Measurements from ENCODE around the gene KSR2.

The KSR2 gene

DNA sequence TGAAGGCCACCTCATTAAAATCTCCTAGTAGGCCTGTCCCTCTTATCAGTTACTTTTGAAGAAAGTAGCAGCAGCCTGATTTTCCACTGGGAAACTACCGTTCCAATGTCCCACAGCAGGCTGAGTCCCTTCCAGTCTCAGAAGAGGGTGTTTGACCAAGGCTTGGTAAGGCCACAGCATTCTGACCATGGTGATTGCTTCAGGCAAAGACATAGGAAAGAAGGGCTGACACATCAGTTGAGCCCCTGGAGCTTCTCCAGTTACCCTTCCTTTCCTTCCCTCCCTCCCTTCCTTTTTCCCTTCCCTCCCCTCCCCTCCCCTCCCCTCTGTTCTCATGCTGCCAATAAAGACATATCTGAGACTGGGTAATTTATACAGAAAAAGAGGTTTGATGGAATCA, 373.0 kb downstream of the KSR2 start:
- no peak for DNase-seq (ENCODE audit: low read depth)

DNA sequence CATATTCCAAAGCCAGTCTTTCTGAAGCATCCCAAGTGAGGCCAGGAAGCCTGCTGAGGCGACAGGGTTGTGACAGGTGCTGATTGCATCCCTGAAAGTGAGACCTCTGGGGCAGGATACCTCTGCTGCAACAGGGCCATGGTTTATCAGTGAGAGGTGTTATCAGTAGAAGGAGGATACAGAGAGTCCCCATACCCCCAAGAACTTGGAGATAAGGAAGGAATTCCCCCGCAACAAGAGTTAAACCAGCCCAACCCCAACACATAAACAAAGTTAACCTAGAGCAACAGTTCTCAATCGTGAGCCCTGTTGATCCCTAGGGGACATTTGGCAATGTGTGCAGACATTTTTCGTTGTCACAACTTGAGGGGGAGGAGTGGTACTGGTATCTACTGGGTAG, 374.3 kb downstream of the KSR2 start:
- TF ChIP-seq, protein P1, sequence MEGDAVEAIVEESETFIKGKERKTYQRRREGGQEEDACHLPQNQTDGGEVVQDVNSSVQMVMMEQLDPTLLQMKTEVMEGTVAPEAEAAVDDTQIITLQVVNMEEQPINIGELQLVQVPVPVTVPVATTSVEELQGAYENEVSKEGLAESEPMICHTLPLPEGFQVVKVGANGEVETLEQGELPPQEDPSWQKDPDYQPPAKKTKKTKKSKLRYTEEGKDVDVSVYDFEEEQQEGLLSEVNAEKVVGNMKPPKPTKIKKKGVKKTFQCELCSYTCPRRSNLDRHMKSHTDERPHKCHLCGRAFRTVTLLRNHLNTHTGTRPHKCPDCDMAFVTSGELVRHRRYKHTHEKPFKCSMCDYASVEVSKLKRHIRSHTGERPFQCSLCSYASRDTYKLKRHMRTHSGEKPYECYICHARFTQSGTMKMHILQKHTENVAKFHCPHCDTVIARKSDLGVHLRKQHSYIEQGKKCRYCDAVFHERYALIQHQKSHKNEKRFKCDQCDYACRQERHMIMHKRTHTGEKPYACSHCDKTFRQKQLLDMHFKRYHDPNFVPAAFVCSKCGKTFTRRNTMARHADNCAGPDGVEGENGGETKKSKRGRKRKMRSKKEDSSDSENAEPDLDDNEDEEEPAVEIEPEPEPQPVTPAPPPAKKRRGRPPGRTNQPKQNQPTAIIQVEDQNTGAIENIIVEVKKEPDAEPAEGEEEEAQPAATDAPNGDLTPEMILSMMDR (conservative IDR thresholded peaks at IDR 0.05; ENCODE audit: control insufficient read depth, insufficient read depth, low read depth, low read length), result no peak
- no peak overlapping the region for H3K4me3 ChIP-seq (ENCODE audit: control insufficient read depth, low read depth, low read length)
- no peak for DNase-seq (ENCODE audit: low read depth)

More for the DNA sequence above, 373.0 kb downstream of the KSR2 start:
- no peak overlapping the region for H3K4me3 ChIP-seq (ENCODE audit: control insufficient read depth, low read depth, low read length)
- TF ChIP-seq, protein P1 (conservative IDR thresholded peaks at IDR 0.05; ENCODE audit: control insufficient read depth, insufficient read depth, low read depth, low read length), result no peak

DNA sequence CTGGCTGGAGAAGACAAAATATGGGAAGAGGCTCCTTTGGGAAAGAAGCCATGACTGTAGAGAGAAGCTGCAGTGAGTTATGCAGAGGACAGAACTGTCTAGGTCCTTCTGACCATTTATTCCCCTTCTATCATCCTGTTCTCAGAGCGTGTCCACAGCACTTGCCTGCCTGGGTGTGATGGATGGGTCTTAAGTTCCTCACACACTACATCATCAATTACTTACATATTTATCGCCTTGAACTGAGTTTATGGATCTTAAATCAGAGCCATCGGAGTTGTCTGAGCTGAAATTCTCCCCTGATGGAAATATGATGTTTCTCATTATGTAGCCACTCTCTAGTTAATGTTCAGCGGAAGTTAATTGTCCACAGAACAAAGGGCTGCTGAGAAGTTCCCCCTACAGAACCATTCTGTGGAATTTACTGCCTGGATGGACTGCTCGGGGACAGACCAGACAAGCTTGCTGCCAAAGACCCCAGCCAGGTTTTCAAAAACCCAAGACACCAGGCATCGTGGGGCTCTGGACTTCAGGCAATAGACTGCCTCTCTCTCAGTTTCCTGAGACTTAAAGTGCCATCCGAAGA, 374.9 kb downstream of the KSR2 start:
- DNase-seq (ENCODE audit: low read depth), result no peak
- no peak overlapping the region for H3K4me3 ChIP-seq (ENCODE audit: control insufficient read depth, low read depth, low read length)
- TF ChIP-seq, protein P1 (conservative IDR thresholded peaks at IDR 0.05; ENCODE audit: control insufficient read depth, insufficient read depth, low read depth, low read length), result no peak

DNA sequence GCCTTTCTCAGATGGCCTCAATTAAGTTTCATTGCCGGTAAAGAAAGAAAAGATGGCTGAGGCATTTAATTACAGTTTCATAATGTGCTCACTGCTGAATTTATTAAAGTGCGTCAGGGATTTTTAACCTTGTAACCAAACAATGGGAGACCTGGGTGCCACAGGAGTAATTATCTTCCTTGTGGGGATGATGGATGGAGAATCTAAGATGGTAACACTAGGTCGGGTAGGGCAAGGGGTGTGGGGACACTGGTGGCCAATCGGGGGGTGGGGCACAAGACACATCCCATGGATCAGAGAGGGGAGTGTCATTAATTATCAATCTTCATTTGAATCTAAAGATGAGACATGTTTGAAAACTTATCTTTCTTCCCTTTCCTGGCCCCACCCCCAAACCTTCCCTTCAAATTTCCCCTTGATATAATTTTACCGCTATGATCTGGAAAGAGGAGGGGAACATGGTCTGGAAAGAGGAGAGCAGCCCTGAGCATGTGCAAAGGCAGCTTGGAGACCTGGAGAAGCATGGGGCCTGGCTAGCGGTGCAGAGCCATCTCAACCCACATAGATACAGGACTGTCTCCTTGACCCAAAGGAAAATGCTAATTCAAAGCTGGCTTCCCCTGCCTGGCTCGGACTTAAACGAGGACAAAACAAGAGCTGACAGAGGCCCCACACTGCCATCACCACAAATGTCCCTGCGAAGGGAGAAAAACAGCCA, 376.0 kb downstream of the KSR2 start:
- TF ChIP-seq, protein P1 (conservative IDR thresholded peaks at IDR 0.05; ENCODE audit: control insufficient read depth, insufficient read depth, low read depth, low read length), result no peak

DNA sequence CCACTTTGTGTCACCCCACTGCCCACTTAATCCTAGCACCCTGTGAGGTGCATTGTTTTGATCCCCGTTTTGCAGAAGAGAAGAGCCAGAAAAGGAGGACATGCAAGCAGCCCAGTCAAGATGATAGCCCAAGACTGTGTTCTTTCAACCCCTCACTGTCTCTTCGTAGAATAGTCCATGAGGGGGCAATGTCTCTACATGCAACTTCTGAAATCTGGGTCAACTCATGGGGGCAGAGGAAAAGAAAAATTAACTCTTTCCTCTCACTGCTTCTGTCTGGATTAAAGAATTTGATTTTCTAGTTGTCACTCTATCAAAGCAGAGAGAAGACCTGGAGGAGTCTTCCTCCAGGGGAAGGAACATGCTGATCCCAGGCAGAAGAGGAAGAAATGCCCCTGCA, 377.8 kb downstream of the KSR2 start:
- no peak overlapping the region for H3K4me3 ChIP-seq (ENCODE audit: control insufficient read depth, low read depth, low read length)
- DNase-seq (ENCODE audit: low read depth), result no peak
- TF ChIP-seq, protein P1 (conservative IDR thresholded peaks at IDR 0.05; ENCODE audit: control insufficient read depth, insufficient read depth, low read depth, low read length), result no peak

More for the DNA sequence above, 376.0 kb downstream of the KSR2 start:
- no peak for DNase-seq (ENCODE audit: low read depth)
- no peak overlapping the region for H3K4me3 ChIP-seq (ENCODE audit: control insufficient read depth, low read depth, low read length)

DNA sequence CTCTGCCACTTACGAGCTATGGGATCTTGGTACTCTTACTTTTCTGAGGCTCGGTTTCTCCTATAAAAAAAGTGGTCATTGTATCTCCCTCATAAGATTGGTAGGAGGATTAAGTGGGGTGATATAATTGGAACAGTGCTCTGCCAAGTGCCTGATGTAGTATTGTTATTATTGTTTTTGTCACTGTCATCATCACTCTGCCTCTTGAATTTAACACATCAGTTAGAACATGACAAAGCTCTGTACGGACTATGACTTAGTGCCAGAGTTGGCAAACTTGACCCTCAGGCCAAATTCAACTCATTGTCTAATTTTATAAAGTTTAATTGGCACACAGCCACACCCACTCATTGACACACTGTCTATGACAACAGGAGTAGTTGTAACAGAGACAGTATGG, 378.4 kb downstream of the KSR2 start:
- H3K4me3 ChIP-seq (ENCODE audit: control insufficient read depth, low read depth, low read length), result no peak overlapping the region
- no peak for DNase-seq (ENCODE audit: low read depth)
- TF ChIP-seq, protein P1 (conservative IDR thresholded peaks at IDR 0.05; ENCODE audit: control insufficient read depth, insufficient read depth, low read depth, low read length), result no peak
